Stomach (tissue), 9 donors: ENCODE measurements around the gene PIN1. TPM values are rescaled to one million over a fixed set of nuclear protein-coding genes. Genes with fewer than 3 reads are reported as not detected.

Source experiments
- DNase-seq, 2 donors: peaks; one replicate each; pipeline versions ENCODE4 v3.0.0 to v3.0.0-alpha.2; 2013 to 2019
- H3K27ac ChIP-seq, 5 donors: fragments of 200-600 bp in 4 of 5; sonication (generic) in 4 of 5; one replicate each; pipeline ENCODE4 v1.5.1; 2013 to 2019; ENCODE audit warnings: mild to moderate bottlenecking in 1 of 5, moderate library complexity in 1 of 5
- H3K27me3 ChIP-seq, 3 donors: fragments of 200-600 bp; sonication (generic); one replicate each; pipeline ENCODE4 v1.5.1; 2017 to 2019; ENCODE audit warnings: mixed run types in 1 of 3
- H3K36me3 ChIP-seq, 4 donors: fragments of 200-600 bp; sonication (generic); 1 replicate in 3 of 4; 2 replicates in 1 of 4; pipeline ENCODE4 v1.5.1; 2016 to 2019
- H3K4me1 ChIP-seq, 4 donors: fragments of 200-600 bp; sonication (generic); one replicate each; pipeline ENCODE4 v1.5.1; 2016 to 2019
- H3K4me3 ChIP-seq, 4 donors: fragments of 200-600 bp; sonication (generic) in 3 of 4; one replicate each; pipeline ENCODE4 v1.5.1; 2016 to 2019; ENCODE audit warnings: mild to moderate bottlenecking in 1 of 4
- H3K9me3 ChIP-seq, 4 donors: fragments of 200-600 bp; sonication (generic); one replicate each; pipeline ENCODE4 v1.5.1; 2016 to 2019
- CTCF ChIP-seq, 7 experiments: fragments of 450-650 bp in 4 of 7; fragments of 200-600 bp in 3 of 7; sonication (generic) in 3 of 7; IDR thresholded peaks; one replicate each; pipeline ENCODE4 v1.5.1; 2016 to 2019; ENCODE audit warnings: antibody characterized with exemption in 7 of 7, control low read depth in 2 of 7, mild to moderate bottlenecking in 1 of 7
- EP300 ChIP-seq: sonication (generic); formaldehyde crosslinking; IDR thresholded peaks from one replicate; pipeline ENCODE4 v1.6.1; 2017; ENCODE audit warnings: antibody characterized with exemption
- POLR2A ChIP-seq, 4 donors: fragments of 450-650 bp; IDR thresholded peaks; one replicate each; pipeline ENCODE4 v1.6.1; 2016; ENCODE audit warnings: antibody characterized with exemption in 4 of 4, control low read depth in 2 of 4, mild to moderate bottlenecking in 1 of 4, moderate library complexity in 1 of 4
- POLR2AphosphoS5 ChIP-seq, 3 donors: sonication (generic); formaldehyde crosslinking; IDR thresholded peaks; one replicate each; pipeline ENCODE4 v1.6.1; 2016; ENCODE audit warnings: antibody characterized with exemption in 3 of 3
- WGBS, 5 donors: extraction: QIAGEN DNeasy Blood & Tissue Kit in 3 of 5; methylation state at CpG; one replicate each; pipeline versions ENCODE4 v1.1.5 to v1.1.7; 2013 to 2018; 5-methylcytosine and 5-hydroxymethylcytosine counted together
- intact Hi-C: fragments of 100-400 bp; cut with DNase I; formaldehyde crosslinking; loops from one replicate; pipeline ENCODE4 v1.15.1; 2023; ENCODE audit warnings: low total_unique reads
- polyA plus RNA-seq, 3 donors: library from polyadenylated mRNA; stranded (reverse); fragments of 200-250 nt; gene quantifications; one replicate each; pipeline ENCODE4 v1.2.3, GENCODE V29; 2013
- total RNA-seq, 5 donors: library from RNA; depleted of rRNA; stranded (reverse); fragments of >200 nt; gene quantifications; one replicate each; pipeline versions ENCODE4 v1.1.0 to v1.2.3, GENCODE V29; 2014 to 2016
- donor health status: healthy with polysubstance abuse.
- donor health status: Bipolar disorder and iron deficiency.
- donor health status: healthy.

Gene PIN1
- total and polyA plus RNA-seq, 8 donors: 24.2 to 105 (median 82.8) TPM

GRCh38 chr19:9847087-9847671 lies 12.1 kb downstream of the PIN1 start:
- no peaks in the 10 kb centered on the region for H3K27me3 ChIP-seq
- peaks cover 41 to 95% (median 87%) of the 10 kb centered on the region in 4 donors for H3K36me3 ChIP-seq
- 56 to 100% (median 60%) methylated on average over 2 to 13 of the region's 13 CpGs for WGBS, 5 donors
- DNase-seq: peak; percentile 34 to 65
- H3K27ac ChIP-seq: no peak overlapping the region
- H3K4me3 ChIP-seq: no peak overlapping the region
- intact Hi-C loops: no loop called here
- peaks cover 0 to 19% (median 7%) of the 10 kb centered on the region in 4 donors for H3K4me1 ChIP-seq
- peaks cover 0 to 9% (median 3%) of the 10 kb centered on the region in 4 donors for H3K9me3 ChIP-seq
- TF ChIP-seq POLR2AphosphoS5 (IDR thresholded peaks at IDR 0.05): peak in 1 of 3 donors; percentile 19
- no peak for TF ChIP-seq EP300
- TF ChIP-seq CTCF (IDR thresholded peaks at IDR 0.05): peak in 2 of 7 experiments; percentile 12 to 21

- Histone ChIP-seq H3K27me3 (no peaks in the 10 kb centered on the region), H3K4me3 (no peak overlapping the region), H3K4me1 (peaks cover 0 to 19% (median 7%) of the 10 kb centered on the region in 4 donors), H3K27ac (no peak overlapping the region), H3K9me3 (peaks cover 0 to 8% (median 3%) of the 10 kb centered on the region in 4 donors), H3K36me3 (peaks cover 32 to 86% (median 78%) of the 10 kb centered on the region in 4 donors)
- intact Hi-C loops: no loop called here
- DNase-seq: peak in 1 of 2 donors; percentile 56
- 71 to 87% (median 71%) methylated on average over 2 to 4 of the region's 4 CpGs for WGBS, 5 donors
- TF ChIP-seq POLR2AphosphoS5 (IDR thresholded peaks at IDR 0.05): no peak
- no peak for TF ChIP-seq EP300
- no peak for TF ChIP-seq POLR2A (IDR thresholded peaks at IDR 0.05)
- TF ChIP-seq CTCF (IDR thresholded peaks at IDR 0.05): no peak
Measured at GRCh38 chr19:9848060-9848459, 12.9 kb downstream of the PIN1 start.

GRCh38 chr19:9848762-9849161 lies 13.6 kb downstream of the PIN1 start:
- peak in 1 of 2 donors; percentile 47 for DNase-seq
- Histone ChIP-seq H3K4me3 (no peak overlapping the region), H3K36me3 (peaks cover 25 to 79% (median 71%) of the 10 kb centered on the region in 4 donors), H3K27ac (no peak overlapping the region), H3K4me1 (peaks cover 0 to 19% (median 7%) of the 10 kb centered on the region in 4 donors), H3K9me3 (peaks cover 0 to 3% (median under 1%) of the 10 kb centered on the region in 4 donors), H3K27me3 (no peaks in the 10 kb centered on the region)
- no peak for TF ChIP-seq CTCF (IDR thresholded peaks at IDR 0.05)
- TF ChIP-seq POLR2A (IDR thresholded peaks at IDR 0.05): no peak
- TF ChIP-seq POLR2AphosphoS5 (IDR thresholded peaks at IDR 0.05): no peak
- TF ChIP-seq EP300: no peak
- 80 to 89% (median 85%) methylated on average over 8 to 23 of the region's 23 CpGs for WGBS, 5 donors
- intact Hi-C loops: no loop called here

- DNase-seq: no peak
- WGBS, 5 donors: 75 to 85% (median 80%) methylated on average over 1 to 7 of the region's 7 CpGs
- intact Hi-C loops: no loop called here
- H3K27ac ChIP-seq: no peak overlapping the region
- TF ChIP-seq CTCF (IDR thresholded peaks at IDR 0.05): no peak
- no peak for TF ChIP-seq POLR2A (IDR thresholded peaks at IDR 0.05)
- no peak for TF ChIP-seq POLR2AphosphoS5 (IDR thresholded peaks at IDR 0.05)
- TF ChIP-seq EP300: no peak
- no peak overlapping the region for H3K4me3 ChIP-seq
- peaks cover 0 to 19% (median 7%) of the 10 kb centered on the region in 4 donors for H3K4me1 ChIP-seq
- H3K36me3 ChIP-seq: peaks cover 15 to 75% (median 60%) of the 10 kb centered on the region in 4 donors
- H3K27me3 ChIP-seq: no peaks in the 10 kb centered on the region
- H3K9me3 ChIP-seq: no peaks in the 10 kb centered on the region
Measured at GRCh38 chr19:9849791-9850190, 14.7 kb downstream of the PIN1 start.
